Measurements from ENCODE around the gene CBLB.

The CBLB gene

GRCh38 chr3:105869861-105870755 lies 1.3 kb upstream of the CBLB start:
- DNase-seq, result no peak

DNA sequence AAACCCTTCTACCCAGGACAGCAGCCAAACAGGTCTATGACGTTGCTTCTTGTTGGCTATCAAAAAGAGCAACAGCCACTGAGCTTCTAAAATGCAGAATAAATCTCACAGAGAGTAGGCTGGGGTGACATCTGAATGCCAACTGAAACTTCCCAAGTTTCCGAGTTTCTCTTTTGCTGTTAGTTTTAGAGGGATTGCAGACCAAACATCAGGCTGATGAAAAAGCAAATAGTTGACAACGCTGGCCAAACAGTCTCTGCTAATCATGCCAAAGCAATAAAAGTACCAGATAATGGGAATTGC lies 670 bp upstream of the CBLB start:
- DNase-seq, result no peak

- peak; percentile 79 for DNase-seq
Observed at GRCh38 chr3:105868431-105868741, 426 bp downstream of the CBLB start.

DNA sequence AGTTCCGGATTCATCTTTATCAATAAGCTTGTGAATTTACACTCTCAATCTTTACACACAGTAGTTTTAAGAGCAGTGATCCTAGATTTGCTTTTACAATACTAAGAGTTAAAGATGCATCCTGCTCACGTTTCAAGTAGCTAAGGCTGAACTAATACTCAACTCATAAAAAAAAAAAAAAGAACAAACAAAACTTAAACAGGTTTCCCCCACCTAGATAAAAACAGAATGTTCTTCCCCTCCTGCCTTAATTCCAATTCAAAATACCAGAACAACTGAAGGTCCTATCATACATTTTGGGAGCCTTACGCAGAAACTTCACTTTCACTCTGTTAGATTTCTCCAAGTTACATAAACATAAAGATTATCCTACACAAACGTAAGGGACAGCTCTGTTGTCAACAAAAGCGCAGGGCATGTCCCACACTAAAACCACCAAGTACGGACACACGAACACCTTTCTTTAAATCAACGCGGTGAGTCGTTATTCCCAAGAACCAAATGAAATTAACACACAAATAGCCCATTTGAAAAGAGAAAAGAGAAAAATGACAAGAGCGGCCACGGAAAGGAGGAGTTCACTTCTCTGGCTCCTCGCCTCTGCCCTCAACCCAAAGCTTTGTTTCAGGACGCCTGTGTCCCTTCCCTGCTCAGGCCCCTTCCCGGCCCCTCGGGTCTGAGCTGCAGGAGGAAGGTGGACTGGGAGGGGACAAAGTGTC lies 941 bp downstream of the CBLB start:
- no peak for DNase-seq

DNA sequence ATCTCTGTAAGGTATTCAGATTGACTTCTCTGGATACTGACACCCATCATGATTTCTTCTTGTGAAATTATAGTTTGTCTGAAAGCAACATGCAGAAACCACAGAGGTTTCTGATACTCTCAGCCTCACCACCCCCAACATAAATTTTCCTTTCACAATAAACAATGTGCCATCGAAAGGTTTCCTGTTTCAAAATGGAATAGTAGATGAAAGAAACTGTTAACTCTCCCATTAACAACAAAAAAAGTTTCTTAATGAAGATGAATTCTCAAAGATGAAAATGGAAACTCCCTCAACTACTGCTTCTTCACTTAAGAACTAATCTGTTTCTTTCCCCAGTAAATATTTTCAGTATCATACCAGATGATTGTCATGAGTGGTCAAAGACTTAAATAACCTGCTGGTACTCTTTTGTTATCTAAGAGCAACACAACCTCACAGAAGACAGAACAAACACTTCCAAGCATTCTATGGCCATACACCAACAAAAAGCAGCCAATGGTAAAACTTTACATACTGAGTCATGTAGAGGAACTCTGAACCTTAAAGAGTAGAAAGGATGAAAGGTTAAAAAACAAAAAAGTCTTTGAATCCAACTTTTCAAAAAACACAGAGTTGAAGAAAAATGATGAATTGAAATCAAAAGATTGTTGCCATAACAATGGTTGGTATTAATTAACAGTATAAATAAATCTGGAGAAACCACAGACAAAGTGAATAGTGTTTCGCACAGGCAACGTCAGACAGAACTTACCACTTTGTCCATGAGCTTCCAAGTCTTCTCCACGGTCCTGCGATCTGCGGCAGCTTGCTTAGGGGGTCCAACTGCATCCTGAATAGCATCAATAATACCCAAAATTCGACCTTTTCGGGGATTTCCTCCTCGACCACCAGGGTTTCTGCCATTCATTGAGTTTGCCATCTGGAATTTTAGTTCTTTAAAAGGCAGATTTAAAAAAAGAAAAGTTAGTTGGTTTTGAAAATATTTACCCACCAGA lies 1.9 kb downstream of the CBLB start:
- DNase-seq, result no peak

GRCh38 chr3:105865867-105866350 lies 2.9 kb downstream of the CBLB start:
- DNase-seq, result no peak

GRCh38 chr3:105865016-105865623 lies 3.7 kb downstream of the CBLB start:
- no peak for DNase-seq

DNA sequence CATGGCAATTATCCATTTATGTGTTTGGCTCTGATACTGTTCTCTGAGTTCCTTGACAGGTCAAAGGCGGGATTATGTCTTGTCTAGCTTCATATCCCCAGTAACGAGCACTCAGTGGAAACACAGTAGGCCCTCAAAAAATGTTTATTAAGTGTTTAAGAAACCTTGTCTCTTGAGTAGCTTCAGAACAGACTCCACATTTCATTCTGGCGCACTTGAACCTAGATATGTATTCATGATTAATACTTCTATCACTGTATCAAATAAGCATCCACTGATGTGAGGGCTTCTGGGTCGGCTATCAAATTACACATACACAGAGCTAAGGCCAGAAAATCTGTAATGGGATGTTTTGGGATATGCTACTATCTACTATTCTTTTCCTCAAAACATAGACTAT lies 4.6 kb downstream of the CBLB start:
- DNase-seq, result no peak

DNA sequence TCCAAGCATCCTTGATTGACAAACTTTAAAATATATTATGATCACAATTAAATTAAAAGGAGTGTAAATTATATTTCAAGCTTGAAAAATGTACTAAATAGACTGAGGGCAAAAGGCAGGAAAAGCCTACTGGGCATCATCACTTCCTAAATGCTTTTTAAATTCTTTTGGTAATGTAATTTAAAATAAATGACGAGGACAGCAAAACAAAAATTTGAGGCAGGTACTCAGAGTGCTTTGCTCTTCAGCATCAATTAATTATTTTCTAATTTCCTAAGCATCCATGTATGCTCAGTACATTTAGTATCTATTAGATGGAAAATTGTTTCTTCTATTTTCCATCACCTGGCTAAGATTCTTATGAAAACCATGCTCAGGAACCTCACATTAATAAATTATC lies 5.2 kb downstream of the CBLB start:
- DNase-seq, result no peak

DNA sequence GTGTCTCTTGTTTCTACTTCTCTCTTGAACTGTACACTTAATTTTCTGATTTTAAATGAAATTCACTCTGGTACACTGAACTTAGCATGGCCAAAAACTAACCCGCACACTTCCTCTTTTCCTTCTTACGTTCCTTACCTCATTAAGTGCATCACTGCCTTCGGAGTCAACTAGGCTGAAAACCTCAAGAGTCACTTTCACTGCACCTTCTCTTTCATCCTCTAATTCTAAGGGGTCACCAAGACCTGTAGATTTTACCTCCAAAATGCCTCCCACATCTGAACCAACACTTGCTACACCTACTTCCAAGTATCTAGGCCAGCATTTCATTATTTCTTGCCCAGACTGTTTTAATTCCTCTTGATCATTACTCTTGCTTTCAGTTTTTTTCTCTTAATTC lies 6.6 kb downstream of the CBLB start:
- DNase-seq, result no peak

GRCh38 chr3:105860641-105861040 lies 8.2 kb downstream of the CBLB start:
- no peak for DNase-seq

DNA sequence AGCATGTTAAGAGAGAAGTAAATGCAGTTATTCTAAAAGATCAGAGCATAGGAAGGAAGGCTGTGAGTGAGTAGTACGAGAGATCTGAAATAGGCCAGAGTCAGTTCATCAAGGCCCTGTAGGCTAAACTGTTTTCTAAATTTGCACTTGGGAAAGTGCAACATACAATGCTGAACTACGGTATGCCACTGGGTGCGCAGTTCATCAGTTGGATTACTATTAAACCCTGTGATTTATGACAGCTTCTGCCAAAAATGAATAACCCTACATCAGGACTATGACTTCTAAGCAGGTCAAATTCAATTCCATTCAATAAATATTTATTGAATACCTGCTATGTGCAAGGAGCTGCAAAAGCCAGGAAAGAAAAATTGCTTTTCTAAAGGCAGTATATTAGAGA lies 10.8 kb downstream of the CBLB start:
- no peak for DNase-seq

GRCh38 chr3:105857601-105858000 lies 11.2 kb downstream of the CBLB start:
- no peak for DNase-seq

GRCh38 chr3:105856605-105857004 lies 12.2 kb downstream of the CBLB start:
- no peak for DNase-seq

- no peak for DNase-seq
Observed at GRCh38 chr3:105853801-105854432, 14.9 kb downstream of the CBLB start.

DNA sequence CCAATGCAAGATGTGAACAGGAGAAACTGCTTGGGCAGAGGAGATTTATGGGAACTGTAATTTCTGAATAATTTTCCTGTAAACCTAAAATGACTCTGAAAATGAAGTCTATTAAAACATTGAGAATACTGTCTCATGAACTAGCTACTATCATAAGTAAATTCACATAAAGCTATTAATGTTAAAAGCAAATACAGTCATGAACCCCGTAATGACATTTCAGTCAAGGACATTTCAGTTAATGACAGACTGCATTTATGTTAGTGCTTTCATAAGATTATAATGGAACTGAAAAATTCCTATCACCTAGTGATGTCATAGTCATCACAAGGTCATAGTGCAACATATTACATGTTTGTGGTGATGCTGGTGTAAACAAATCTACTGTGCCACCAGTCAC lies 17.2 kb downstream of the CBLB start:
- DNase-seq, result no peak

DNA sequence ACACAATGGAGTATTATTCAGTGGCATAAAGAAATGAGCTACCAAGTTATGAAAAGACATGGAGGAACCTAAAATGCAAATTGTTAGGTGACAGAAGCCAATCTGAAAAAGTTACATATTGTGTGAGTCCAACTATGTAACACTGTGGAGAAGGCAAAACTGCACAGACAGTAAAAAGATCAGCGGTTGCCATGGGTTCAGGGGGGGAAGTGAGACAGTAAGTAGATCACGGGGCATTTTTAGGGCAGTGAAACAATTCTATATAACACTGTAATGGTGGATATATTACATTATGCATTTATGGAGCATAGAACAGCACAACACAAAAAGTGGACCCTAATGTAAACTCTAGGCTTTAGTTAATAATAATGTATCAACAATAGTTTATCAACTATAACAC lies 17.6 kb downstream of the CBLB start:
- no peak for DNase-seq

GRCh38 chr3:105850593-105850992 lies 18.2 kb downstream of the CBLB start:
- no peak for DNase-seq

DNA sequence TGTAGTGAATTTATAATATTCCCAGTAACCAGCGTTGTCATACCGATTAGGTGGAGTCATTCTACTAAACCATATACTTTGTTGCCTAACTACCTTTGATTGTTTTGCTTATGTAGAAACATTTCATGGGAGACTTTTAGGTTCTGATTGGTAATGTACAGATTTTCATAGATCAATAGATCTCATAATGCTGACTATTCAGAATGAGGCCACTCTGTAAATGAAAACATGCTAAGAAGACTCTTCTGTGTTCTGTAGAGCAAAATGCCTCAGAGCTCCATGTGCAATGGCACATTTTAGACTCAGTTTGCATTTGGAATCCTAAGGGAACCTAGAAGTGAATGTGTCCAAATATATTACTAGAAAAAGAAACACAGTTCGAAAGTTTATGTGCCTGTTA lies 20.0 kb downstream of the CBLB start:
- no peak for DNase-seq

- DNase-seq, result no peak
Observed at GRCh38 chr3:105847865-105848264, 20.9 kb downstream of the CBLB start.

- no peak for DNase-seq
Observed at GRCh38 chr3:105847452-105847851, 21.4 kb downstream of the CBLB start.

DNA sequence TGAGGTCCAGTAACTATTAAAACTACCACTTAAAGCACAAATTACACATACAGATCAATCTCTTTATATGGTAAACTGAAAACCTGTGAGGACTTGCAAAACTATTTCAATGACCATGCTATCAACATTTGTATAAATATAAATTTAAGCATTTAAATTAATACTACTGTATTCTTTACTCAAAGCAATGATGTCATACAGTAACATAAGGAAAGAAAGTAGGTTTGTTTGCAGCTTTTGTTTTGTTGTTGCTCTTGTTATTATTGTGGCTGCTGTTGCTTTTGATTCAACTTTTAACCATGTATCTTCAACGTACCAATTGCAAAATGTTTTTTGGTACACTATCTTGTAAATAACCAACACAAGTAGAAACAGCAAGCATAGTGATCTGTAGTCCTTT lies 22.0 kb downstream of the CBLB start:
- DNase-seq, result no peak
